NCI-H1694 treated with DMSO at 0.1 percent for 48 hours (cell line): Measurements from ENCODE around the gene SLC11A2.
A peak's percentile ranks its signal among the peaks of the same experiment; 100 is the strongest.
"Not testable (repeated sequence)": the region's sequence is repeated elsewhere in the genome, so short reads cannot be mapped to it uniquely, and the experiment has no call there.

Source experiments
- DNase-seq: peaks from one replicate; lab custom pipeline; 2025; lab: John Stamatoyannopoulos, UW

The SLC11A2 gene

DNA sequence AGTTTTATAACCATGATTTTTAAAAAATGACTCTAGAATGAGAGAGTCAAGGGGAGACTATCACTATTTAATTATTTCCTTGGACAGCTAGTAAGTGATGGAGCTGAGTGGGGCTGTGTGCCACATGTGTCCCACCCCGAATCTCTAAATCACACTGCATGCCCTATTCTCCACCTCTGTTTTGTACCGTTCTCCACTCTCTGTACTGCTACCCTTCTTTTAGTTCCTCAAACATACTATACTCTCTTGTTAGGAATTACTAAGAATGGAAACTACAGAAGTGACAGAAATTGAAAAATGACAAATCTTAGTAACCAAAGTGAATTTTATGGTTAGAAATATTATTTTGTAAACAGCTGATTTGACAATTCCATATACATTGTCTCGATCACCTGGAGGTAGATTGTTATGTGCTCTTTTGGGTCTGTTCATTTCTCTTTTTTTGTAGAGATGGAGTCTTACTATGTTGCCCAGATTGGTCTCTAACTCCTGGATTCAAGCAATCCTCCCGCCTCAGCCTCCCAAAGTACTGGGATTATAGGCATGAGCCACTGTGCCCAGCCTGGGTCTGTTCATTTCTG is 35.9 kb downstream of the SLC11A2 start:
- DNase-seq, result no peak

- no peak for DNase-seq
Measured at GRCh38 chr12:50988871-50989270, 37.3 kb downstream of the SLC11A2 start.

GRCh38 chr12:50988051-50988450 is 38.1 kb downstream of the SLC11A2 start:
- no peak for DNase-seq

- DNase-seq, result peak; percentile 18
Measured at GRCh38 chr12:50986966-50987737, 39.0 kb downstream of the SLC11A2 start.

GRCh38 chr12:50985322-50985721 is 40.9 kb downstream of the SLC11A2 start:
- DNase-seq, result no peak

DNA sequence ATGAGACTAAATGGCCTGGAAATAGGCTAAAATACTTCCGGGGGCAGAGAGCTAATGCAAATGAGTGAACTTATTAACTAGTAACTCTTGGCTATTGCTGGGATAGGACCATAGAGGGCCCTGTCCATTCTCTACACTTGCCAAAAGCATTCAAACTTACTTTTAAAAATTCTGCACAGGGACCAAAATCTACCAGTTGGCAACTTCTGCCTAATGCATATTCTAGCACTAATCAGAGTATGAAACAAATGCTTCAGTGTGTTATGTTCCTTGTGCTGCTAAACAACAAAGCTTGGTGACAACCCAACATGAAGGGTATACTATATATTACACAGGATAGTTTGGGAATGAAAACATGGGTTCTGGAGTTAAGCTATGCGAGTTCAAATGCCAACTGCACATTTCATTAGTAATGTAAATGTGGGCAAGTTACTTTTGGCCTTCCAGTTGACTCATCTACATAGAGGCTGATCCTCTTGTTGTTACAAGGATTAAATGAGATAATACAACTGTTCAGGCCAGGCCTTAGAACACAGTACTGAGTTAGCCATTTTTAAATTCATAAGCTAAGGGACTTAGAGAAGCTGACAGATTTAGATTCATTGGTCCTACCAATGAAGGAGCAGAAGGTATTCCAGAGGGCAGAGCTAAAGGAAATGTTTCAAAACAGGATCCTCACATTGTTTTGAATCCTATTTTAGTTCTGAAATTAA is 41.4 kb downstream of the SLC11A2 start:
- no peak for DNase-seq

- no peak for DNase-seq
Measured at GRCh38 chr12:50981319-50982239, 44.6 kb downstream of the SLC11A2 start.

DNA sequence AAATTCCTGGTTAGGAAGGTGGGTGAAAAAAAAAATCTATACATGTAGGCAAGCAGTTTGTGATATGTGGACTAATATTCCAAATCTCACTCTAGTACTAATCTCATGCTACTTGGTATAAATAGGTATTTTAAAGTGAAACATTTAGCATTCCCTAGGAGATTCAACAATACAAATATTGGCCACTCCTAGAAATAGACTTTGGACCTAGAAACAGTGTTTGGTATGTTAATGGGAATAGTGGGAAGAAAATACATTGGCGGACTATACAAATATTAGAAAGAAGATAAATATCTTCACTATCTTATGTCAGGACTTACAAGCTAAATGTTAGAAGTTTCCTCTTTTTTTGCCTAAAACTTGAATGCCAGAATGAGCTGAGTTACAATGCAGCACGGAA is 45.6 kb downstream of the SLC11A2 start:
- no peak for DNase-seq

DNA sequence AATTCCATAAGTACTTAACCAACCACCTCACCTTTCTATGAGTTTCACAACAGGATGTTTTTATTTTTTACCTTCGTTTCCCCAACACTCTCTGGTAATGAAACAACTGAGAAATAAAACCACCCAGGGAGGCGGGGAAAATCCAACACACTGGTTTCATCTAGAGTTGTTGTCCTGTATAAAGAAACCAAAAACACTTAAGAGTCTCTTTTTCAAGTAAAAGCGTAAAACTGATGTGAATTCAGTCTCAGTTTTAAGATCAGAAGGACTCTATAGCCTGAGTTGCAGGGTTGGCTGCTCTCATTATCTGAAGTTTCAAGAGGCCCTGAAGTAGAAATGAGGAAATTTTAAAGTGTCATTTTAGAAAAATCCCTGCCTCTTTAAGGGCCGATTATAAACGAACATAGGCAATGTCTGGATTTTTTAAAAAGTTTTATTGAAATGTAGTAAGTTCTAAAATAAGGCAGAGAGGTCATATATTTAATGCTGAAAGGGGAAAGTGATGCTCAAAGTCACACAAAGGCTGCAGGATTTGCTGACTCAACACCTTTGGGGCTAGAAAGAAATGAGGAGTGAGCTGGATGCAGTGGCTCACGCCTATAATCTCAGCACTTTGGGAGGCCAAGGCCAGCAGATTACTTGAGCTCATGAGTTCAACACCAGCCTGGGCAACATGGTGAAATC is 46.7 kb downstream of the SLC11A2 start:
- DNase-seq, result no peak

DNA sequence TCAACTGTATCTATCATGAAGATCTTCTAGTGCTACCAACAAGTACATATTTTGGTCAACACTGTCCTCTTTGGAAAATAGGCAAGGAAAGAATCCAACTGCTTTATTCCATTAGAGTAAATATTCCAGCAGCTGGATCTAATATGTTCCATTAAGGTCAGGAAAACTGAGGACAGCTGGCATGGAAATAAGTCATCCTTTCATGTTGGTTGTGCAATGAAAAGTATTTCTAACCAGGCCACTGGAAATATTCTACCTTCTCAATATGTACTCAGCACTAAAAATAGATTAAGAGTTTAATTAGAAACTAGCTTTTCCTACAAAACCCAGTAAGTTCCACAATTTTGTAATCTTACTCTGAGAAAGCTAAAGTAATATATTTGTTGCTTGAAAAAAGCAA is 54.2 kb downstream of the SLC11A2 start:
- DNase-seq, result no peak

DNA sequence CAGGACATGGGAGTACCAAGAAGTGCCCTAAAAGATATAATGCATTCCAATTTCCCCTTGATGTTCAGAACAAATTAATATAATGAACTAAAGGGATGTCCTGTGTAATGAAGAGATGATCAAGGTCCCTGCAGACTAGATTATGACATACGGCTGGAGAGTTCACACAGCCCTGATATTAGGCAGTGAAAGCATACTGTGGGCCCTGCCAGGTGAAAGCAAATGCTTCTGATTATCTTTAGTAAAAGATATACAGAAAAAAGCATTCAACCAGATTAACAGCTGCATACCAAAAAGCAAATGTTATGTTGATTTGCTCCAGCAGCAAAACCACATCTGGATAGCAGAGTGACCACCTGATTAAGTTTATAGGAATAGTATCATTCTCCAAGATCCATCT is 61.8 kb downstream of the SLC11A2 start:
- DNase-seq, result no peak

DNA sequence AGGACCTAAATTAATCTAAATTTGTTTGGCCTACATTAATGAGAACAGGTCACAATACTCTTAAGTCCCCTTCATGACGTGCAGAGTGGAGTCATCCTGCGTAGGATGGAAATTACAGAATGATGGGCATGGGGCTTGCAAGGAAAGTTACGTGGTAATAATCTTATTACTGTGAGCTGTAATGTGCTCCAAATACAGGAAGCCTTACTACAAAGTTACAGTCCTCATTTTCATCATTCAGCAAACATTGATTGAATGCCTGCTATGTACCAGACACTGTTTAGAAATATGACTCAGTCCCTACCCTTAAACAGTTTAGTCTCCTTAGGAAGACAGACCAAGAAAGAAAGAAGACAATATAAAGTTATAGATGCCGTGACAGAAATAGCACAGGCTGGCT is 64.5 kb downstream of the SLC11A2 start:
- DNase-seq, result no peak

DNA sequence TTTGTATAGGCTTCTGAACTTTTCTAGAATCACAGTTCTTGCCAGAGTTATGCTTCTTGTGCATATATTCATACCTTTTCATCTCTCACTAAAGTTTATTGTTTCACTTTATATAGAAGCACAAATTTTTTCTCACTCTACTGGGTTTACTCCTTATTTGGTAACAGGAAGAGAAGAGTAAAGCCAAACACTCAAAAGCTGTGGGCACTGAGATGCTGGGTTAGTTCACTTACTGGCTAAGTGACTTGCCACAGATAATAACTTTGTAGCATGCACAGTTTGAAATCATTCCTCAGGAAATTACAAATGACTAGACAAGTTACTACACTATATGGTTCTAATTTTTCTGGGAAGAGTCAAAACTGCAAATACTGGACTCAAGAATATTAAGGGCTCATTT is 66.1 kb downstream of the SLC11A2 start:
- DNase-seq, result no peak

DNA sequence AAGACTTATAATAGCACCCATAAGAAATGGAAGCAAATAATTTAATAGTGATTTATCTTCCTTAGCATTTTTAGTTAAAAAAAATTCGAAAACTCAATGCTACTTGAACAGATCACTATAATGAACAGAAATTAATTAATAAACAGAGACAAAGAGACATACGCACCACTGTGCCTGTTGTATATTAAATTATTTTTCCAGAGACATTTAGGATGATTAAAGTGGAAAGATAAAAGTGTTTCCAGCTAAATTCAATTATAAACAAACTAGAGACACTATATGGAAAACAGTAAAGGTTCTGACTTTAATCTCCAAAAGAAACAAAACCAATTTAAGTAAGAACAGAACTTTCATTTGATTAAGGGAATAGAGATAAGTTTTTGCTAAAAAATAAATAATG is 70.5 kb downstream of the SLC11A2 start:
- no peak for DNase-seq

DNA sequence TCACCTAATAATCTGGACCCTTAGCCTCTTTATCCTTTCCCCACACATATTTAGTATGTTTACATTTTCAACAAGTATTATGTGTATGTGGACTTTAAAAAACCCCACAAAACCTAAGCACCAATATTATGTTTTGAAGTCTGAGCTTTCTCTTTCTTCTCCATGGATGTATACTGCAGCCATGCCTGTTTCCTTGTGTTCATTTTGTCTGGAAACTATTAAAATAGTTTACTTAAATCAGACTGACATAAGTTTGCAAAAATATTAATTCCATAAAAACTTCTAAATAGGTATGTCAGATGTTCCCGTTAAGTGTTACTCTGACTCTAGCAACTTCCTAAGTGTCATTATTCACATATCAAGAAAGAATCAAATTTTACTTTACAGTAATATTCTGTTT is 70.9 kb downstream of the SLC11A2 start:
- DNase-seq, result no peak

- DNase-seq, result not testable (repeated sequence)
Measured at GRCh38 chr12:50954789-50955188, 71.4 kb downstream of the SLC11A2 start.

DNA sequence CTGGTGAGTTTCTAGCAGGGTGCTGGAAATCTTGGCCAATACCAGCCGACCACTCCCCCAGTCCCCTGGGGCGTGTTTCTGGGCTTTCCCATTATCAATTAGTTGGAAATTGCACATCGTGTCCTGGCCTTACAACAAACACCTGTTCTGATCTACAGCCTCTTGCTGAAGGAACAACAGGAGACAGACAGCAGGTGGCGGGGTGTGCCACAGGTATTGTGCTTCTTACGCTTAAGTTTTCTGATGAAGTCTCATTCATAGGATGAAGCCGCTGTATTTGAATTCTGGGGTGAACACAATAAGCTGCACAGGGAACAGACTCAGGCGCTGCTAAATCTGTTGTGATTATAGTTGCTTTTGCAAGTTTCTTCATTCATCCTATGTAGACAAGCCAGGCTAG is 73.1 kb downstream of the SLC11A2 start:
- DNase-seq, result no peak

DNA sequence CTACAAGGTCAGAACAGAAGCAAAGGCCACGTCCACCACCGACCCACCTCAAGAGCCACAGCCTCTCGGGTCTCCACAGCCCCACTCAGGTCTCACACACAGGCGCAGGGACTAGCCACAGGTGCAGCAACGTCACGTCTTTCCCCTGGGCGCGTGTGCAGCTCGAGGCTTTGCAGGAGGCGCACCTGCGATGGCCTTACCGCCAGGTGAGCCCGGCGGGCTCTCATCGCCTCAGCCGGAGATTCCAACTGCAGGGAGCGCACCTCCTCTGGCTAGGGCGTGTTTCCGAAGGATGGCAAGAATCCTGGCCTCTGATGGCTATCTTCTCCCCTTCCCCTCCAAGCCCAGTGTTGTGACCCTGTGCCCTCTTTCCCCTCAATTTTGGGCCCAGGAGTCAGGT is 73.7 kb downstream of the SLC11A2 start, which contains the start of gene HIGD1C:
HIGD1C (plus strand) TSS at position 35 of the 400 bp plus-strand sequence. CDS start 1,455 bp downstream, outside the sequence.
- DNase-seq, result no peak

- no peak for DNase-seq
Measured at GRCh38 chr12:50951112-50951511, 75.1 kb downstream of the SLC11A2 start.

DNA sequence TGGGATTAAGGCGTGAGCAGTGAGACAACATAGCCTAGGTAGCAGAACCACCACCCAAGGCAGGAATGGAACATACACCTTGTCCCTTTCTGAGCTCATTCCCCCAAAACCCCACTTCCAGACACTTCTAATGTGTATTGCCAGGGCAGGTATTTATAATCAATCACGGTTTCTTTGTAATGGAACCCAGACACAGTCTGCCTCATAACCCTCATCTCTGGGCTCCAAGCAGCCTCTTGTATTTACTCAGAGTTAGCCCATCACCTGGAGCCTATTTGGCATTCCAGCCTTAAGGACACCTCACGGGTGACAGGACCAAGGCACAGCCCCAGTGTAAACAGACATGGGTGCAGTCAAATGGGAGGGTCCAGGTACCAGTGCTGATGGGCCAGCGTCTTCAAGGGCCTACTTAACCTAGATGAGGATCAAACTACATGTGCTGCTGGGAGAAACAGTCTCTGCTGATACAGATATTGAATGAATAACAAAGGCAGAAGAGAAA is 76.3 kb downstream of the SLC11A2 start:
- no peak for DNase-seq

- no peak for DNase-seq
Measured at GRCh38 chr12:50948798-50949197, 77.4 kb downstream of the SLC11A2 start.
